NCI-H1417 (cell line): Measurements from ENCODE around the gene EDRF1.

Source experiments
- DNase-seq, 3 experiments: peaks; one replicate each; lab custom pipeline; 2025; lab: John Stamatoyannopoulos, UW

The EDRF1 gene

GRCh38 chr10:125788156-125789034, 68.9 kb downstream of the EDRF1 start:
- DNase-seq: no peak

- DNase-seq: no peak
Observed at GRCh38 chr10:125792342-125793300, 73.1 kb downstream of the EDRF1 start.

- DNase-seq: no peak
Observed at GRCh38 chr10:125795128-125795527, 75.6 kb downstream of the EDRF1 start.

GRCh38 chr10:125795637-125796190, 76.2 kb downstream of the EDRF1 start:
- no peak for DNase-seq

- DNase-seq: no peak
Observed at GRCh38 chr10:125797424-125797823, 77.9 kb downstream of the EDRF1 start.

- DNase-seq: no peak
Observed at GRCh38 chr10:125797994-125798662, 78.6 kb downstream of the EDRF1 start.

- DNase-seq: no peak
Observed at GRCh38 chr10:125799451-125800182, 80.1 kb downstream of the EDRF1 start.

GRCh38 chr10:125801574-125801973, 82.1 kb downstream of the EDRF1 start:
- DNase-seq: no peak

GRCh38 chr10:125802131-125802530, 82.6 kb downstream of the EDRF1 start:
- no peak for DNase-seq

GRCh38 chr10:125802739-125803138, 83.2 kb downstream of the EDRF1 start:
- no peak for DNase-seq

GRCh38 chr10:125808047-125808446, 88.5 kb downstream of the EDRF1 start:
- no peak for DNase-seq

GRCh38 chr10:125811251-125811650, 91.7 kb downstream of the EDRF1 start:
- no peak for DNase-seq

GRCh38 chr10:125812128-125812750, 92.7 kb downstream of the EDRF1 start:
- no peak for DNase-seq
